ENCODE data around the gene KIAA1614.
"Not testable (repeated sequence)": the region's sequence is repeated elsewhere in the genome, so short reads cannot be mapped to it uniquely, and the experiment has no call there.

Gene KIAA1614

GRCh38 chr1:180966312-180966711 is 53.6 kb downstream of the KIAA1614 start:
- DNase-seq = no peak

GRCh38 chr1:180966744-180967536 is 54.2 kb downstream of the KIAA1614 start:
- DNase-seq = no peak

GRCh38 chr1:180967558-180967957 is 54.9 kb downstream of the KIAA1614 start:
- no peak for DNase-seq

- DNase-seq = not testable (repeated sequence)
Observed at GRCh38 chr1:180968834-180969233, 56.1 kb downstream of the KIAA1614 start.

GRCh38 chr1:180969434-180969833 is 56.7 kb downstream of the KIAA1614 start:
- DNase-seq = no peak

- DNase-seq = no peak
Observed at GRCh38 chr1:180970333-180971079, 57.8 kb downstream of the KIAA1614 start.

- DNase-seq = no peak
Observed at GRCh38 chr1:180971273-180971997, 58.7 kb downstream of the KIAA1614 start.

- DNase-seq = no peak
Observed at GRCh38 chr1:180973369-180973768, 60.7 kb downstream of the KIAA1614 start.

- DNase-seq = no peak
Observed at GRCh38 chr1:180974236-180974635, 61.5 kb downstream of the KIAA1614 start.

- no peak for DNase-seq
Observed at GRCh38 chr1:180975551-180975950, 62.9 kb downstream of the KIAA1614 start.

- no peak for DNase-seq
Observed at GRCh38 chr1:180976191-180976590, 63.5 kb downstream of the KIAA1614 start.

- no peak for DNase-seq
Observed at GRCh38 chr1:180976732-180977357, 64.1 kb downstream of the KIAA1614 start.

GRCh38 chr1:180981596-180982387 is 69.1 kb downstream of the KIAA1614 start:
- no peak for DNase-seq

- DNase-seq = no peak
Observed at GRCh38 chr1:180982422-180982821, 69.7 kb downstream of the KIAA1614 start.

GRCh38 chr1:180988253-180988752 is 75.6 kb downstream of the KIAA1614 start:
- DNase-seq = no peak

GRCh38 chr1:180994262-180994661 is 81.6 kb downstream of the KIAA1614 start:
- DNase-seq = no peak

- DNase-seq = no peak
Observed at GRCh38 chr1:180997843-180998504, 85.3 kb downstream of the KIAA1614 start.

Data from stimulated activated CD4-positive, alpha-beta T cell treated with anti-CD3 and anti-CD28 coated beads, Interleukin-12 subunit alpha, Interleukin-12 subunit beta, amount 100 ng/mL, for 4 hours (primary cell).